GM08714 (cell line): ENCODE measurements around the gene PPCS.

Experiments used
- H3K4me3 ChIP-seq: fragments of 200-500 bp; sonication (Bioruptor generic); 2 replicates; pipeline ENCODE4 v1.5.1; 2014; ENCODE audit warnings: mild to moderate bottlenecking, low read length, inconsistent platforms
- ZNF274 ChIP-seq: IDR thresholded peaks from 2 replicates; pipeline ENCODE4 v1.6.1; 2012; ENCODE audit warnings: mild to moderate bottlenecking, low read depth, low read length

PPCS gene

GRCh38 chr1:42456010-42456753 is at the start of gene PPCS, which contains the start of gene ZMYND12:
TSS of gene PPCS (plus strand) at chr1:42456543. CDS start at chr1:42456566, 23 bp downstream.
TSS of gene ZMYND12 (minus strand) at chr1:42456022. CDS start at chr1:42455997, 25 bp downstream.
- peak within 1 kb of the TSS; percentile 77 for H3K4me3 ChIP-seq
- TF ChIP-seq ZNF274: no peak

DNA sequence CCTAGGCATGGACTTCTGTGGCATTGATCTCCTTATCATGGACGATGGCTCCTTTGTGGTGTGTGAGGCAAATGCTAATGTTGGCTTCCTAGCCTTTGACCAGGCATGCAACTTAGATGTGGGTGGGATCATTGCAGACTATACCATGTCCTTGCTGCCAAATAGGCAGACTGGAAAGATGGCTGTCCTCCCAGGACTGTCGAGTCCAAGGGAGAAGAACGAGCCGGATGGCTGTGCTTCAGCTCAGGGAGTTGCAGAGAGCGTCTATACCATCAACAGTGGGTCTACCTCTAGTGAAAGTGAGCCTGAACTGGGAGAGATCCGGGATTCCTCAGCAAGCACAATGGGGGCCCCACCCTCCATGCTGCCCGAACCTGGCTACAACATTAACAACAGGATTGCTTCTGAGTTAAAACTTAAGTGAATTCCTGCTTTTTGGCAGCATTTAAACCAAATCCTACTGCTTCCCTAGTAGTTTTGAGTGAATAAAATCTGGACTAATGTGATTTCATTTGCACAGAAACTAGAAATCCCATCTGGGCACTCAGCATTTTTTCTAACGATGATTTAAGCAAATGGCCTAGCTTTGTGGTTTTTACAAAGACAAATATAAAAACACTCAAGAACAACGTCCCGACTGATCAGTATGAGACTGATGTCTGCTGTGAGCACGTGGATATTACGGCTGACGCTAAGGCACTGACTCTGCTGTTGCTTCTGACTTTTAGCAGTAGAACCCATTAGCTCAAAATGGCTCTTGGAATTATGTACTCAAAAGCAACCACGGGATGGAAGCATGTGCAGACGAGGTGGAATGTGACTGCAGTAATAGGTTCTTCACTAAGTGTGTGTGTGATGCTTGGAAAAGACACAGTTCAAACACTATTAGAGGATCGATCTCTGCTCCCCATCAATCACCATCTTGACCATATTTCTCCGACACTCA is 41.5 kb upstream of the PPCS start:
- no peak for TF ChIP-seq ZNF274
- H3K4me3 ChIP-seq: no peak overlapping the region

DNA sequence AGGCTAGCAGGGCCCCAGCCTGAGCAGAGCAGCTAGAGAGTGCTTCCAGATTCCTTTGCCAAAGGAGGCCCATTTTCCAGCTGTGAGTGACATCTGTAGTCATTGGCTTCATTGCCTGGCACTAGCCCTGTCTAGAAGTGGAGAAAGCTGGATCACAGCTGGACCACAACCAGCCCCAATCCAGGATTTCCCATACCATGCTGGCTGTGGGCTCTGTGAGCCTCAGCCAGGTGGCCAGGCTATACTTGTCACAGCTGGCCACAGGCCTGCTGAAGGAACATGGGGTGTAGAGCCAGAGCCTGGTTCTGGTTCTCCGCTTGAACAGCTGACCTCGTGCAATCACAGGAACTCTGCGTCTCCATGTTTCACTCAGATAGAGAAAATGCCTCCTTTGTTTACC is 39.2 kb upstream of the PPCS start:
- H3K4me3 ChIP-seq: no peak overlapping the region
- no peak for TF ChIP-seq ZNF274

GRCh38 chr1:42418516-42418915 is 37.8 kb upstream of the PPCS start:
- no peak overlapping the region for H3K4me3 ChIP-seq
- TF ChIP-seq ZNF274: no peak

GRCh38 chr1:42419126-42419821 is 37.1 kb upstream of the PPCS start:
- TF ChIP-seq ZNF274: no peak
- no peak overlapping the region for H3K4me3 ChIP-seq

GRCh38 chr1:42420121-42420520 is 36.2 kb upstream of the PPCS start:
- no peak for TF ChIP-seq ZNF274
- H3K4me3 ChIP-seq: no peak overlapping the region

DNA sequence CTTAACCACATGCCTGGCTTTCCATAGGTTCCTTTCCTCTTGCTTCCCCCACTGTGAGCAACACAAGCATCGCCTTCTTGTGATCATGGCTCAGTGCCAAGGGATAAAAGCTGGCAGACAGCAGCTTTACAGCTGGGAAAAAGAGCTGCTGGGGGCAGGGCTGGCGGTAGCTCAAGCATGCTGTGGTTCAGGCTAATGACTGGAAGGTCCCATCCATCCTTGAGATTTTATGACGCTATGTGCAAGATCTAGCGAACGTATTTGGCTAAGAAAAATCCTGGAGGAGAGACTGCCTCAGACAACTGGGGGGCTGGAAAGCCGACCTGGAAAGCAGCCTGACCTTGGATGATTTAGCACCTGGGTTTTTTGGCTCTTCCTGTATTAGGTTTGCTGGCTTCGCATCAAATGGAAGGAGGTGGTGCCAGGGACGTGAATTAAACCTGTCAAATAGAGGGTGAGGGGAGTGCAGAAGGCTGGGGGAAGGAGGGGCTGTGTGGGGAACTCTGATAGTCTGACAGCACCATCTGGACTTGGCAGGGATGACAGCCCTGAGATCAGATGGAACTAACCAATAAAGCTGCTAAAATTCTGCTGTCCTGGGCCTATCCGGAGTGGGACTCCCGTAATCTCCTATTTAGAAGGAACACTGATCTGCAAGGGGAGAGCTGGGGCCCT is 35.3 kb upstream of the PPCS start:
- H3K4me3 ChIP-seq: no peak overlapping the region
- TF ChIP-seq ZNF274: no peak

DNA sequence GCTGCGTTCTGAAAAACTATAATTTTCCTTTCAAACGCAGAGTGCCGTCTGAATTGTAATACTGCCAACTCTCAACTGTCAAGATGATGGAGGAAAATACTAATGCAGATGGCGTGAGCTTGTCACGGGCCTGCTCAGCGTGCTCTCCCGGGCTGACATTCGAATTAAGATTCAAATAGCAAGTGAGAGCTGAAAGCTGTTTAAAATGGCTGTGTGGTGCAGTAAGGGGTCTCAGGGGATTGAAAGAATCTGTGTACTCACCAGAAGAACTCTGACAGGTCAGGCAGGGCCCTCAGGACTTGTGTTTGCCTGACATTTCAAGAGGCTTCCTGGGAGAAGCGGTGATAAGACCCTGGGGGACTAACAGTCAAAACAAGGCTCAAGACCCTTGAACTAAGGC is 33.6 kb upstream of the PPCS start:
- no peak for TF ChIP-seq ZNF274
- no peak overlapping the region for H3K4me3 ChIP-seq

GRCh38 chr1:42423681-42424080 is 32.7 kb upstream of the PPCS start:
- TF ChIP-seq ZNF274: no peak
- no peak overlapping the region for H3K4me3 ChIP-seq

- TF ChIP-seq ZNF274: no peak
- H3K4me3 ChIP-seq: no peak overlapping the region
These were observed 32.1 kb upstream of the PPCS start for GRCh38 chr1:42424201-42424600.

DNA sequence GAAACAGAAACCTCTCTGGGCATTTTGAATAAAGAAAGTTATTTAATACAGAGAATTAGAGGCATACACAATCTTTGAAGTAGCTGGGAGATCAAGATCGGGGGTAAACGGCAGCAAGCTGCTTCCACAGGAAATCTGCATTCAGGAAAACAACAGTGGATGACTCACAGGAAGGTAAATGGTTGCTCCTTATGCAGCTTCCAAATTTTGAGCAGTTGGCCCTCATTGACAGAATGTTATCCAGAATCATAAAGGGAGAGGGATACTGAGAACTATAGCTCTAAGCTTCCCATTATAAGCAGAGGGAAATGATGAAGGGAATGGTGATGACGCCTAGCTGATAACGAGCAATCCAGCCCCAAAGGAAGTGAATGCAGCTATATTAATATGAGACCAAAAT is 29.1 kb upstream of the PPCS start:
- H3K4me3 ChIP-seq: no peak overlapping the region
- no peak for TF ChIP-seq ZNF274

DNA sequence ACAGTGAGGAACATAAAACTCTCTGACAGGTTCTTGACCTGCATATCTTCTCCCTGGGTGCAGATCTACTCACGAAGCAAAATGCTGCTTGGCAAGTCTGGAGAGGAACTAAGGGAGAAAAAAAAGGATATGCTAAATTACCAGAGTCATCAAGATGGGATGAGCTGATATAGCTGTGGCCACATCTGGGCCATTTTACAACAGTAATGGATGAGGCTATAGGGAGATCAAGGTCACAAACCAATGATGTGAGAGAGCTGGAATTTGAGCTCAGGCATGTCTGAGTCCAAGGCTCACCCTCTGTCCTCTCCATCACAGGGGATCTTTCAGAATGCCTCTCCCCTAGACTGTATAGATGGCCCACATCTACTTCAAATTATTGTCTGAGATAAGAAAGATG is 26.7 kb upstream of the PPCS start:
- TF ChIP-seq ZNF274: no peak
- no peak overlapping the region for H3K4me3 ChIP-seq

DNA sequence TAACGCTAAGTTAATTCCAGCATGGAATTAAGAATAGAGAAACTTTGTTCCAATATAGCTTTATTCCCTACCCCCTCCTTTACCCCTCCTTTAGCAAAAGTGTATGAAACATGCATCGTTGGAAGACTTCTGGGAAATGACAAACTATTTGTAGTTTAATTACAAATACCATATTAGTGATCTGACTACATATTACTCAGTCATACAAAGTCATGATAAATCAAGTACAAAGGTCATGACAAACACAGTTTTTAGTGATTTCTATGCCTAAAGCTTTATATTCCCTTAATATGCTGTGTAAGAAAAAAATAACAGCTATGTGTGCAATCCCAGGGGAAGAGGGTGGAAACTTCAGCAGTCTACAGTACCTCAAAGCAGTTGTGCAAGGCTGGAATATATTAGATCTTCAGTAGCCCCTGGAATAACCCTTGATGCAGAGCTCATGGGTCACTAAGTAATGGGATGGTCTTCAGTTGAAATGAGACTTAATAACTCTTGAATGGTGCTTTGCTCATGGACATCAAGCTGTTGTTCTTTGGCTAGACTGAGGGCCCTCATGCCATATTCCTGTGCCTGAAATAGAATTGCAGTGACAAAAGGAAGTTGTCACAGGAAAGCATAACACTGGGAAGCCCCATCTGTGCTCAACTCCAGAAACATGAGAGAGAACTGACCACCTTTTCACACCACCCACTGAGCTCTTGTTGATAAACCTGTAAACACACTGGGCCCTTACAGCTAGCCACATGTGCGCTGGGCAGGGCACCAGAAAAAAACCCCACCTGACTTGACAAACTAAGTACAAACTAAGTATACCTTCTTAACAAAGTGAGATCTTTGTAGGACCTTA is 25.8 kb upstream of the PPCS start:
- no peak for TF ChIP-seq ZNF274

More for the DNA sequence above, 25.8 kb upstream of the PPCS start:
- H3K4me3 ChIP-seq: no peak overlapping the region
